OCI-LY1 (cell line): ENCODE data around the gene LRP8.

Experiments
- CTCF ChIP-seq: fragments of 200-600 bp; sonication (generic), shearing (Covaris generic); IDR thresholded peaks from 2 replicates; pipeline ENCODE4 v1.5.1; 2017; ENCODE audit warnings: mild to moderate bottlenecking, antibody characterized with exemption, low read length, moderate library complexity, mixed read lengths
- EZH2 ChIP-seq: fragments of 200-600 bp; sonication (generic), shearing (Covaris generic); IDR thresholded peaks from 2 replicates; pipeline ENCODE4 v1.8.0; 2017; ENCODE audit warnings: borderline replicate concordance, mixed run types, mild to moderate bottlenecking, antibody characterized with exemption, low read length, moderate library complexity, mixed read lengths

- TF ChIP-seq CTCF: no peak
- TF ChIP-seq EZH2: no peak
Observed at GRCh38 chr1:53259932-53260331, 67.9 kb downstream of the LRP8 start.
